ENCODE measurements around the gene SRGAP1.

DNA sequence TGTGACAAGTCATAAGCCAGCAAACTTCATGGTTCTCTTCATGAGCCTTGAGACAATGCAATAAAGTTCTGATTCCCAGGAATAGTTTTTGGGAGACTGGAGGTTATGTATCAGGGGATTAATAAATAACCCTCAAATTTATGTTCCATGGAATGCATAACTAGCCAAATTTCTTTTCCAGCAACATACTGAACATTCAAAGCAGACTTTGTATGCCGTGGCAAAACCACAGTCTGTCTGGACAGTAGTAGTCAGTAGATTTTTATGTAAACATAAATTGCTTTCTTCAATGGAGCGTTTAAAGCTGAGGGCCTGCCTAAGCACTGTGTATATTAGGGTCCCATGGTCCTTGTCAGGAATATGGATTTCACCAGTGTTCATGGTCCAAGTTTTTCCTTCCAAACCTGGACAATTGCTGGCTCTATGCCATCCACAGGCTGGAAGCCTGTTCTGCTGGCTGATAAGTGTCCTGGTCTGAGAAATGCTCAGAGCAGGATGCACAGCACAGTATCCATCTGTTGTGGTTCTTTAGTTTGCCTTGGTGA, 144.9 kb downstream of the SRGAP1 start:
- TF ChIP-seq POLR2A (IDR thresholded peaks at IDR 0.05) = no peak
- TF ChIP-seq EP300 (IDR thresholded peaks at IDR 0.05) = no peak
- TF ChIP-seq, protein P1, sequence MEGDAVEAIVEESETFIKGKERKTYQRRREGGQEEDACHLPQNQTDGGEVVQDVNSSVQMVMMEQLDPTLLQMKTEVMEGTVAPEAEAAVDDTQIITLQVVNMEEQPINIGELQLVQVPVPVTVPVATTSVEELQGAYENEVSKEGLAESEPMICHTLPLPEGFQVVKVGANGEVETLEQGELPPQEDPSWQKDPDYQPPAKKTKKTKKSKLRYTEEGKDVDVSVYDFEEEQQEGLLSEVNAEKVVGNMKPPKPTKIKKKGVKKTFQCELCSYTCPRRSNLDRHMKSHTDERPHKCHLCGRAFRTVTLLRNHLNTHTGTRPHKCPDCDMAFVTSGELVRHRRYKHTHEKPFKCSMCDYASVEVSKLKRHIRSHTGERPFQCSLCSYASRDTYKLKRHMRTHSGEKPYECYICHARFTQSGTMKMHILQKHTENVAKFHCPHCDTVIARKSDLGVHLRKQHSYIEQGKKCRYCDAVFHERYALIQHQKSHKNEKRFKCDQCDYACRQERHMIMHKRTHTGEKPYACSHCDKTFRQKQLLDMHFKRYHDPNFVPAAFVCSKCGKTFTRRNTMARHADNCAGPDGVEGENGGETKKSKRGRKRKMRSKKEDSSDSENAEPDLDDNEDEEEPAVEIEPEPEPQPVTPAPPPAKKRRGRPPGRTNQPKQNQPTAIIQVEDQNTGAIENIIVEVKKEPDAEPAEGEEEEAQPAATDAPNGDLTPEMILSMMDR (IDR thresholded peaks at IDR 0.05) = no peak
- TF ChIP-seq POLR2AphosphoS5 (IDR thresholded peaks at IDR 0.05) = no peak

Data from upper lobe of left lung (tissue), 4 donors.